HG03520 (cell line): ENCODE data around the gene JAG1.
"Not testable (repeated sequence)": the region's sequence is repeated elsewhere in the genome, so short reads cannot be mapped to it uniquely, and the experiment has no call there.

Experiments used
- ATAC-seq: cut with Tn5 transposase; IDR thresholded peaks from one replicate; pipeline ENCODE4 v1.9.1; 2021; ENCODE audit warnings: mild to moderate bottlenecking, moderate library complexity; ENCODE audit not compliant: unreplicated experiment

JAG1 gene

GRCh38 chr20:10639077-10639736 is 34.6 kb downstream of the JAG1 start:
- no peak for ATAC-seq

DNA sequence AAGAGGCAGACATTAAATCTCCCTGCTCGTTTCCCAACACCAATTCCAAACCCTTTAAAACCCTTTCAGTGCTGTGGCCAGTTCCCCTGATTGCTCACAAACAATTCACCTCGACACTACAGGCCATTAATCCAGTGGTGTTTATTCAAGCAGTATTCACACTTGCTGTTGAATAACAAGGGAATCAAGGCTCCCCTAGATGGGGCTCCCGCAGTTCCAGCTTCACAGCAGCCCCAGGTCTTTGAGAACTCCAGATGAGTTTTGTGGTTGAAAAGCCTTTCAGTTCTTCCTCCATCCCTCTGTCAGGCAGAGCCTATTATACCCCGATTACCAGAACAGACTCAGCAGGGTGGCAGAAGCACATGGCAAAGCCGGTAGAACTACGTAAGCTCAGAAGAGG is 36.2 kb downstream of the JAG1 start:
- ATAC-seq, result no peak

GRCh38 chr20:10637031-10637559 is 36.7 kb downstream of the JAG1 start:
- no peak for ATAC-seq

- no peak for ATAC-seq
Measured at GRCh38 chr20:10636326-10636818, 37.4 kb downstream of the JAG1 start.

GRCh38 chr20:10635476-10636208 is 38.2 kb downstream of the JAG1 start:
- no peak for ATAC-seq

DNA sequence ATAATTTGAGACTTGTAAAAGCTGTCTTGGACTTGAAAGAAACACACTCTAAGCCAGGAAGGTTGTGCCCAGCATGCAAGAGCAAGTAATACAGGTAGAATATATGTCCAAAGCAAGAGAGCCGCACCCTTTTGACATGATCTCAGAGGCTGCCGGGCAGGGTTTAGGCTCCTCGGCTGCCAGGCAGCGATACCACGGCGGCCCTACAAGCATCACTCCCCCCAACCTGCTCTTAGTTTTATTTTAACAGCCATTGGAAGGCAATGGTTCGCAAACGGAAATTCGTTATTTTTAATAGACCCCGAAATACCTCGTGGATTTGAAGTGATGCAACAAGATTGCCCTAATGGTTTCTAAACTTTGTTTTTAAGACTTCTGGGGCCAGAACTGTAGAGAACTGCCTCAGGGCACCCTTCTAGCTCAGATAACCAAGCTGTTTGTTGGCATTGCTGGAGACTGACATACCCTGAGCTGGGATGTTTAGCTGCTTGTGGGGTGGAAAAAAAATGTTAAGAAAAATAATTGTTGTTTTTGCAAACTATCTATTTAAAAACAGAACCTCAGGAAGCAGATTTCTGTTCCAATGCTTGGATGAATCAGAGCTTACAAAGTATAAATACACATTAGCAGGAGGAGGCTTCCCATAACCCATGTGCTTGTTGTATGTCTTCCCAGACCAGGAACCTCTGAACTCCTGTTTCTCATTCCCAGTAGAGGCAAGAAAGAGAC is 39.0 kb downstream of the JAG1 start:
- no peak for ATAC-seq

- ATAC-seq, result no peak
Measured at GRCh38 chr20:10634211-10634610, 39.6 kb downstream of the JAG1 start.

GRCh38 chr20:10633718-10634117 is 40.1 kb downstream of the JAG1 start:
- no peak for ATAC-seq

DNA sequence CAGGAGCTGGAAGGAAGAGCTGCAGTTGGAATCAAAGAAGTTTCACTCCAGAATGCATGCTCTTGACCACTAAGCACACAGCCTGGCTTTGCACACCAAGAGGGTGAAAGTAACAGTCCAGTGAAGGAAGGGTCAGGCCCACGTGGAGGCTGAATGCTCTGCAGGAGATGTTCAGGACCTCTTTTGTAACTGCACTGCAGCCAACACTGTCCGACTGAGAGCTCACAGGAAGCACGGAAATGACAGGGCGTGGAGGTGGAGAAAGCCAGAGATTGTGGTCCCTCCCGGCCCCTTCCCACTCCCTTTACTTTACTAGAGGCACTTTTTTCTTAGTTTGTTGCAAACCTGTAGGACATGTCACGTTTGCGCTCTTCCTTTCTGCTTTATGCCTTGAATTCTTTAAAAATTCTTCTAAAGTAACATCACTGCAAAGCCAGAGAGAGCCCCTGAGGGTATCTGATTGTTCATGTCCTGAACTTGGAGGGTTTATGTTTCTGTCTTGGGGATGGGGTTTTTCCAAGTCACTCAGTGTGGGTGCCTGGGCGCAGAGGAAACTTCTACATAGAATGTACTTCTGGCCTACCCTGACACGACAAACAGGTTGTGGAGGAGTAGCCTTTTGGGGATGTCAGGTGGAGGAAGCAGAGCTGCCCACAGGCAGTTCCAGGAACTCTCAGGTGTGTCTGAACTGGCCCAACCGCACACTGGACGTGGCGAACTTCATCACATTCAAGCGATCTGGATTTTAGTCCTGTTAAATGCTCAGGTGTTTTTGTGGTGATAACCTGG is 40.9 kb downstream of the JAG1 start:
- no peak for ATAC-seq

GRCh38 chr20:10631126-10631525 is 42.7 kb downstream of the JAG1 start:
- ATAC-seq, result no peak

DNA sequence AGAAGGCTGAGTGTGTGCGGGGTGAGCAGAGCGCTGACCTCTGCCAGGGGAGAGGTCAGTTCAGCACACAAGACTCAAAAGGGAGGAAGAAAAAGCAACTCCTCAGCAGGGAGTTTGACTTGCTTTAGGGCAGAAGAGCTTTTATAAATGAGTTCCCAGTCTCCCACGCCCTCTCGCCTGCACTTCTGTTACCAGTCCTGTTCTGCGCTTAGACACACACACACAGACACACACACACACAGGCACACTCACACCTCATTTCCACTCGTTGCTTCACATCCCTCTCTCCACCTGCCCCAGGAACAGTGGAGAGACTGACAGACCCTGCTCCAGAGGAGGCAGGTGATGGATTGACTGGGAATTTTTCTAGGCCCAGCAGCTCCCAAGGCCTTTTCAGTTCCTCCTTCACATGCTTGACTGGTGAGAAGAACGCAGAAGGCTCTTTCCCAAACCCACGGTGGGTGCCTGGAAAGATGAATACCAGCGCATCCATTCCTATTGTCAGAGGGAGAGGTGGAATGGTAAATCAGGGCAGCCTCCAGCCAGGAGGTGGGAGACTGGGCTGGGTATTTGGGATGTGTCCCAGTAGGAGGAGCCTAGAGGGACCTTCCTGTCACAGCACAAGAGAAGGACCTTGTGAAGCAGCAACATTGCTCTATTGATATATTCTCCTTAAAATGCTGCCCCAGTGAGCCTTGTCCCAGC is 43.7 kb downstream of the JAG1 start:
- ATAC-seq, result no peak

DNA sequence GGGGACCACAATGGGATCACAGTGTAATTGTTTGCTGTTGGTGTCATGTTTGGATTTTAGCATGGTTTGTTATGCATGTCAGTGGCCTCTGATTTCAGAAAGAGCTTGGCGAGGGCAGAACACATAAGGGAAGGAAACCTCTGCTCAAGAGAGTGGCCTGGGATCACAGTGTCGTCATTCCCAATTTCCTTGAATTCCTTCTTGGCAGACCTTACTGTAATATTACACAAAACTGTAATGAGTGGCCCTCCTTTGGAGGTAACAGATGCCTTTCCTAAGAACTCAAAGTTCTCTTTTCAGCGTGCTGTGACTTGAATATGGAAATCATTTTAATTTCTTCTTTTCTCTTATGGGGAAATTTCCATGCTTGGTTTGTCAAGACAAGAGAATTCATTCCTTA is 46.9 kb downstream of the JAG1 start:
- ATAC-seq, result no peak

DNA sequence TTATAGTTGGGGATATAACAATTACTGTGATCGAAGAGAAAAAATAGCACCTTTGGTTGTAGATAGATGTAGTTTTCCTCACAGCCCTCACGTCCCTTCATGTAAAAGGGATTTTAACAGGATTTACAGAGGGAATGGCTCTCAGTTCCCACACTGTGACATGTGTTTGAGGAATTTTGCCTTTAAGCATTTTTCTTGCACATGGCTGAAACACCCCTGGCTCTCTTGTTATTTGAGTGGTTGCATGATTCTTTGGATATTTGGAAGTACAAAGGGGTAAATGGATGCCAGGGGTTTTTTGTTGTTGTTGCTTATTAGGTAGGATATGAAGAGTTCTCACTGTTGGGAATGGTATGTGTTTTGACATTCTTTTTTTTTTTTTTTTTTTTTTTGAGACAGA is 48.2 kb downstream of the JAG1 start:
- no peak for ATAC-seq

GRCh38 chr20:10622657-10623418 is 51.0 kb downstream of the JAG1 start:
- ATAC-seq, result no peak

GRCh38 chr20:10621149-10621548 is 52.6 kb downstream of the JAG1 start:
- no peak for ATAC-seq

DNA sequence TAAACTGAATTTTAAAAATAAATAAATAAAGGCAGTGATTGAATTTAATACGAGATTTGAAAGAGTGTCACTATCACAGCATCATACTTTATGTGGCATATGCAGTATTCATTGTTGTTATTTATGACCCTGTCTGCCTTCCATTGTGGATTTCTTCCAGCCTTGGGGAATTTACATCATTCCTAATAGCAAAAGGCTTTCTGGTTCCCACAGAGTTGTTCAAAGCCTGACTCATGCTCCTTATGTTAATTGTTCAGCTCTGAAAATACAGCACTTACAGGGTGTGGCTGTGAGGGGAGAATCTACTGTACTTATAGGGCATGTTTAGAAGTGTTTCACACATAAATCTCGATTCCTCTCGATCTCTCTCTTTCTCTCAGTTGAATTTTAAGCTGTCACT is 54.4 kb downstream of the JAG1 start:
- no peak for ATAC-seq

- no peak for ATAC-seq
Measured at GRCh38 chr20:10618611-10619245, 55.1 kb downstream of the JAG1 start.

DNA sequence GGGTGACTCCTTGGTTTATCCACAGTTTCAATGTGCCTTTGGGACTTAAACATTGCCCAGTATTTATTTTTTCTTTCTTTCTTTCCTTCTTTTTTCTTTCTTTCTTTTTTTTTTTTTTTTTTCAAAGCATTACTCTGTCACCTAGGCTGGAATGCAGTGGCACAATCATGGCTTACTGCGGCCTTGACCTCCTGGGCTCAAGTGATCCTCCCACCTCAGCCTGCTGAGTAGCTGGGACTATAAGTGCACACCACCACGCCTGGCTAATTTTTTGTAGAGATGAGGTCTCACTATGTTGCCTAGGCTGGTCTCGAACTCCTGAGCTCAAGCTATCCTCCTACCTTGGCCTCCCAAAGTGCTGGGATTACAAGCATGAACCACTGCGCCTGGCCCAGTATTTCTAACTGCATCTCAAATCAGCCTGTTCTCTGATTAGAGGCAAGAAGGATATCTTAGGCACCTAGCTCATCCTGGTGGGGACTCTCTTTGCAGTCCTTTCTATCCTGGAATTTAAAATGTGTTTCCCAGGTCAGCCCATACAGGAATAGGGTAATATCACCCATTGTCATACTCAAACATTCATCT is 56.2 kb downstream of the JAG1 start:
- ATAC-seq, result not testable (repeated sequence)

DNA sequence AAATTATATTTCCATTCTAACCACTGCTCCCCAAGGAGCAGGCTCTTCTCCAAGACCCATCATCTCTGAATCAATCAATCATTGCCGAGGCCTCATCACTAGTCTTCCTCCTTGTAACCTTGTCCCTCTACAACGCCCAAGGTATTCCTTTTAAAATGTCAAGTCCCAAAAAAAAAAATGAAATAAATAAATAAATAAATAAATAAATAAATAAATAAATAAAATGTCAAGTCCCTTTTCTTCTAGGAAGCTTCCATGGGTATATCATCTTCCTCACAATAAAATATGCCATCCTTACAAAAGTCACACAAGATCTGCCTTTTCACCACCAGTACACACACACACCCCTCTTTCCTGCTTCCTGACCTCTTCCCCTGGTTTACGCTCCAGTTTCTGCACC is 57.6 kb downstream of the JAG1 start:
- ATAC-seq, result no peak
